B cell (primary cell): ENCODE results near the gene MAGI2. TPM values are rescaled to one million over a fixed set of nuclear protein-coding genes. Genes with fewer than 3 reads are reported as not detected.
A peak's percentile ranks its signal among the peaks of the same experiment; 100 is the strongest.

ENCODE experiments used
- ATAC-seq: fragments of 200-7000 bp; cut with Tn5 transposase; one replicate; pipeline ENCODE4 v1.10.0; 2021; ENCODE audit warnings: low read depth, mild to moderate bottlenecking, moderate number of reproducible peaks, moderate library complexity
- CTCF ChIA-PET: fragments of 350-600 bp; sonication (Branson Sonifier 250); formaldehyde crosslinking; loops from one replicate; lab custom pipeline; 2021; ENCODE audit warnings: antibody characterized with exemption, inconsistent platforms; lab: Charles Lee
- POLR2A ChIA-PET: fragments of 350-600 bp; sonication (Branson Sonifier 250); formaldehyde crosslinking; loops from one replicate; lab custom pipeline; 2021; ENCODE audit warnings: antibody characterized with exemption; lab: Charles Lee
- DNase-seq: peaks from one replicate; pipeline ENCODE4 v3.0.0; 2013
- H2AFZ ChIP-seq: 2 replicates; pipeline ENCODE4 v1.6.1; 2012; ENCODE audit warnings: mild to moderate bottlenecking, low read depth, low read length; ENCODE audit not compliant: insufficient read depth, poor library complexity, severe bottlenecking
- H3K27ac ChIP-seq, 2 donors: 1 replicate in 1 of 2; 2 replicates in 1 of 2; pipeline ENCODE4 v1.5.1; 2012 to 2013; ENCODE audit warnings: low read length in 2 of 2, mild to moderate bottlenecking in 2 of 2, moderate library complexity in 1 of 2
- H3K27me3 ChIP-seq, 4 experiments: fragments of 200-600 bp in 1 of 4; sonication (generic) in 1 of 4; replicated peaks in 1 of 4; 1 replicate in 2 of 4; 2 replicates in 2 of 4; pipeline versions ENCODE4 v1.6.1 to v1.7.0; 2013 to 2016; ENCODE audit warnings: low read length in 3 of 4, mild to moderate bottlenecking in 2 of 4, mixed read lengths in 1 of 4, moderate library complexity in 1 of 4; ENCODE audit not compliant: insufficient read depth in 4 of 4, control insufficient read depth in 3 of 4; ENCODE audit errors: control extremely low read depth in 1 of 4
- H3K36me3 ChIP-seq, 2 experiments: replicated peaks in 1 of 2; 1 replicate in 1 of 2; 2 replicates in 1 of 2; pipeline versions ENCODE4 v1.6.1 to v1.7.1; 2013; ENCODE audit warnings: low read length in 1 of 2; ENCODE audit not compliant: insufficient read depth in 2 of 2, control insufficient read depth in 1 of 2; ENCODE audit errors: control extremely low read depth in 1 of 2, extremely low read depth in 1 of 2
- H3K4me1 ChIP-seq, 2 donors: fragments of 200-600 bp in 1 of 2; sonication (generic) in 1 of 2; 1 replicate in 1 of 2; 2 replicates in 1 of 2; pipeline versions ENCODE4 v1.5.1 to v1.6.1; 2013 to 2017; ENCODE audit warnings: low read length in 2 of 2; ENCODE audit not compliant: control insufficient read depth in 2 of 2, insufficient read depth in 2 of 2
- H3K4me2 ChIP-seq: replicated peaks from 2 replicates; pipeline ENCODE3; 2012; ENCODE audit warnings: mild to moderate bottlenecking, low read depth, low read length; ENCODE audit not compliant: poor library complexity, severe bottlenecking
- H3K4me3 ChIP-seq, 5 experiments: fragments of 200-600 bp in 1 of 5; sonication (generic) in 1 of 5; 1 replicate in 3 of 5; 2 replicates in 2 of 5; pipeline versions ENCODE4 v1.5.1 to v1.7.0; 2011 to 2016; ENCODE audit warnings: low read length in 4 of 5, mild to moderate bottlenecking in 4 of 5, low read depth in 2 of 5, control low read depth in 1 of 5, moderate library complexity in 1 of 5; ENCODE audit not compliant: insufficient read depth in 1 of 5; ENCODE audit errors: control extremely low read depth in 1 of 5, extremely low read depth in 1 of 5
- H3K79me2 ChIP-seq: fragments of 200-600 bp; sonication (generic); one replicate; pipeline ENCODE4 v1.6.0; 2016; ENCODE audit warnings: low read length; ENCODE audit not compliant: control insufficient read depth, insufficient read depth
- H3K9ac ChIP-seq: fragments of 200-600 bp; sonication (generic); 2 replicates; pipeline ENCODE4 v1.6.1; 2017; ENCODE audit warnings: mild to moderate bottlenecking, low read length, moderate library complexity
- H3K9me3 ChIP-seq, 3 donors: one replicate each; pipeline versions ENCODE4 v1.6.1 to v1.7.1; 2013; ENCODE audit warnings: low read length in 2 of 3; ENCODE audit not compliant: control insufficient read depth in 2 of 3, insufficient read depth in 1 of 3; ENCODE audit errors: control extremely low read depth in 1 of 3
- H4K20me1 ChIP-seq: 2 replicates; pipeline ENCODE4 v1.6.0; 2012; ENCODE audit warnings: mild to moderate bottlenecking, low read length; ENCODE audit not compliant: insufficient read depth, control insufficient read depth, poor library complexity, severe bottlenecking
- H3K27ac Mint-ChIP-seq: one replicate; pipeline ENCODE4 v1.8.0; 2021; ENCODE audit warnings: mixed read lengths
- H3K27me3 Mint-ChIP-seq: one replicate; pipeline ENCODE4 v1.8.0; 2021; ENCODE audit warnings: mixed read lengths
- H3K4me1 Mint-ChIP-seq: one replicate; pipeline ENCODE4 v1.8.0; 2021; ENCODE audit warnings: mixed read lengths
- H3K4me3 Mint-ChIP-seq: one replicate; pipeline ENCODE4 v1.8.0; 2021; ENCODE audit warnings: mixed read lengths
- H3K9me3 Mint-ChIP-seq: one replicate; pipeline ENCODE4 v1.8.0; 2022; ENCODE audit warnings: mixed read lengths; ENCODE audit not compliant: insufficient read depth
- EZH2 ChIP-seq: IDR thresholded peaks from 2 replicates; pipeline ENCODE4 v1.6.1; 2012; ENCODE audit warnings: borderline replicate concordance, low read depth, mild to moderate bottlenecking, moderate library complexity, low read length; ENCODE audit not compliant: insufficient read depth, poor library complexity, severe bottlenecking
- WGBS: methylation state at CpG from one replicate; pipeline ENCODE4 v1.1.5; 2013; ENCODE audit warnings: missing lambda C conversion rate; ENCODE audit not compliant: insufficient coverage; 5-methylcytosine and 5-hydroxymethylcytosine counted together
- intact Hi-C: fragments of 100-400 bp; cut with micrococcal nuclease; formaldehyde crosslinking; loops from one replicate; pipeline ENCODE4 v1.10.0; 2022
- polyA plus RNA-seq: library from polyadenylated mRNA; depleted of rRNA; stranded (reverse); fragments of >200 nt; gene quantifications from 2 replicates; pipeline ENCODE4 v1.2.3, GENCODE V29; 2012
- total RNA-seq, 2 donors: library from RNA; stranded (reverse); fragments of 120-200 nt in 1 of 2; gene quantifications; 1 replicate in 1 of 2; 2 replicates in 1 of 2; pipeline versions ENCODE4 v1.2.3 to v1.2.4, GENCODE V29; 2013 to 2022
- TF ChIP-seq, protein P1 (sequence below): fragments of 200-600 bp; IDR thresholded peaks from one replicate; pipeline ENCODE4 v1.8.0; 2022; ENCODE audit warnings: antibody characterized with exemption, mild to moderate bottlenecking

The MAGI2 gene
- total and polyA plus RNA-seq, 2 donors (not counting 1 experiment from before 2014, with no cell fraction given) = 0.16 to 0.64 TPM

DNA sequence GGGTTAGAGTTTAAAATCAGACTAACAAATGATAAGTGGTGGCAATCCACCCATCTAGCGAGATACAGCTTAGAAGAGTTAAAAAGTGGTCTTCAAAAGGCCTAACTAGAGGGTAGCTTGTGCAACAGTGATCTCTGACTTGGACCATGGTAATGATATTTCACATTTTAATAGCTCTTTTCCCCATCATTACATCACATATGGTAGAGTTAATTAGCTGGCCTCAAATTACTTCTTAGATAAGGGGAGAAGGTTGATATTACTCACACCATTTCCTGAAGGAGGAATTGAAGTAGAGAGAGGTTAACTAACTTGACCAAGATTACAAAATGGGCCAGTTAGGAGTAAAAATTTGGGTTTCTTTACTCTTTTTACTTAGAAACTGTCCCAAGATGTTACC lies 1431.3 kb downstream of the MAGI2 start:
- no peak overlapping the region for H3K4me2 ChIP-seq
- CTCF ChIA-PET = interaction anchor here (5.4 kb wide), 1 partner anchor 18 kb away, joined by 71 read pairs; no protein-coding TSS in a partner anchor
- no peak overlapping the region for H3K4me3 Mint-ChIP-seq
- no peaks in the 10 kb centered on the region for H4K20me1 ChIP-seq
- H3K9me3 Mint-ChIP-seq = no peaks in the 10 kb centered on the region
- TF ChIP-seq, protein P1, sequence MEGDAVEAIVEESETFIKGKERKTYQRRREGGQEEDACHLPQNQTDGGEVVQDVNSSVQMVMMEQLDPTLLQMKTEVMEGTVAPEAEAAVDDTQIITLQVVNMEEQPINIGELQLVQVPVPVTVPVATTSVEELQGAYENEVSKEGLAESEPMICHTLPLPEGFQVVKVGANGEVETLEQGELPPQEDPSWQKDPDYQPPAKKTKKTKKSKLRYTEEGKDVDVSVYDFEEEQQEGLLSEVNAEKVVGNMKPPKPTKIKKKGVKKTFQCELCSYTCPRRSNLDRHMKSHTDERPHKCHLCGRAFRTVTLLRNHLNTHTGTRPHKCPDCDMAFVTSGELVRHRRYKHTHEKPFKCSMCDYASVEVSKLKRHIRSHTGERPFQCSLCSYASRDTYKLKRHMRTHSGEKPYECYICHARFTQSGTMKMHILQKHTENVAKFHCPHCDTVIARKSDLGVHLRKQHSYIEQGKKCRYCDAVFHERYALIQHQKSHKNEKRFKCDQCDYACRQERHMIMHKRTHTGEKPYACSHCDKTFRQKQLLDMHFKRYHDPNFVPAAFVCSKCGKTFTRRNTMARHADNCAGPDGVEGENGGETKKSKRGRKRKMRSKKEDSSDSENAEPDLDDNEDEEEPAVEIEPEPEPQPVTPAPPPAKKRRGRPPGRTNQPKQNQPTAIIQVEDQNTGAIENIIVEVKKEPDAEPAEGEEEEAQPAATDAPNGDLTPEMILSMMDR = no peak
- TF ChIP-seq EZH2 = no peak
- DNase-seq (no peak), ATAC-seq (no peak)
- no CpG with 5 or more reads among the region's 1 CpG for WGBS
- H3K27me3 Mint-ChIP-seq = peaks cover 12% of the 10 kb centered on the region
- POLR2A ChIA-PET = no interaction called here
- H3K79me2 ChIP-seq = no peaks in the 10 kb centered on the region
- peaks cover 11 to 12% of the 10 kb centered on the region in 2 donors for H3K4me1 ChIP-seq
- no peaks in the 10 kb centered on the region for H3K9me3 ChIP-seq
- H3K27ac ChIP-seq = no peak overlapping the region
- no peak overlapping the region for H3K9ac ChIP-seq
- no peak overlapping the region for H3K4me3 ChIP-seq
- H3K27ac Mint-ChIP-seq = no peak overlapping the region
- H3K4me1 Mint-ChIP-seq = peaks cover 15% of the 10 kb centered on the region
- no peaks in the 10 kb centered on the region for H3K36me3 ChIP-seq
- peaks cover 0 to 2% (median 0%) of the 10 kb centered on the region in 4 experiments for H3K27me3 ChIP-seq
- H2AFZ ChIP-seq = no peak overlapping the region
- intact Hi-C loops = no loop called here

DNA sequence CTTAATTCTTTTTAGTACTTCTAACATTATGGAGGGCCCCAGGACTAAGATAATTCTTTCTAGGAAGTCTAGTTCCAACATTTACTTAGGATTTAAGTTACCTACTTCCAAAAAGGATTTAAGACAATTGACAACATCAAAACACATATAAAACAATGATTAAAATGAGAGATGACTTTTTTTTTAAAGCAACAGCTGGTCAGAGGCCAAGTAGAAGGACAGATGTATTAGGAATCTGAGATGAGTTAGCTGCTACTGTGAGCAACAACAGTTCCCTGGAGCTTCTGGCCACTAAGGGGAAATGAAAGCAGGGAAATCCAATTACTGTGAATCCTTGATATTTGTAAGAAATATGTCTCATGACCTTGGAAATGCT lies 1432.6 kb downstream of the MAGI2 start:
- H4K20me1 ChIP-seq = no peaks in the 10 kb centered on the region
- DNase-seq (no peak), ATAC-seq (no peak)
- peaks cover 11 to 12% of the 10 kb centered on the region in 2 donors for H3K4me1 ChIP-seq
- Mint-ChIP-seq H3K4me1 (peaks cover 15% of the 10 kb centered on the region), H3K9me3 (no peaks in the 10 kb centered on the region), H3K27me3 (peaks cover 9% of the 10 kb centered on the region), H3K4me3 (no peak overlapping the region), H3K27ac (no peak overlapping the region)
- no peak overlapping the region for H3K9ac ChIP-seq
- no peaks in the 10 kb centered on the region for H3K36me3 ChIP-seq
- H3K4me2 ChIP-seq = no peak overlapping the region
- no peak overlapping the region for H2AFZ ChIP-seq
- peaks cover 0 to 2% (median 0%) of the 10 kb centered on the region in 4 experiments for H3K27me3 ChIP-seq
- H3K9me3 ChIP-seq = no peaks in the 10 kb centered on the region
- intact Hi-C loops = loop anchor here (1.0 kb wide), 1 partner anchor 19 kb away; no protein-coding TSS in a partner anchor
- H3K4me3 ChIP-seq = no peak overlapping the region
- H3K27ac ChIP-seq = no peak overlapping the region
- no peaks in the 10 kb centered on the region for H3K79me2 ChIP-seq
- TF ChIP-seq, protein P1 = peak; percentile 38
- TF ChIP-seq EZH2 = no peak
- ChIA-PET POLR2A (no interaction called here), CTCF (interaction anchor here (0.5 to 5.4 kb wide), 16 partner anchors 9 to 1225 kb away, joined by 3 to 71 read pairs (median 3); no protein-coding TSS in a partner anchor)
